Memory B cell (primary cell): ENCODE results near the gene PLD5.
"Not testable (repeated sequence)": the region's sequence is repeated elsewhere in the genome, so short reads cannot be mapped to it uniquely, and the experiment has no call there.

ENCODE experiments used
- ATAC-seq: fragments of 150-1000 bp; cut with Tn5 transposase; 2 replicates; pipeline ENCODE4 v1.10.0; 2021; ENCODE audit warnings: low read depth, mild to moderate bottlenecking, moderate library complexity
- DNase-seq, 2 donors: peaks; one replicate each; pipeline ENCODE4 v3.0.0; 2022; ENCODE audit warnings: low spot score in 2 of 2
- H3K27ac Mint-ChIP-seq: one replicate; pipeline ENCODE4 v1.8.0; 2022; ENCODE audit warnings: mild to moderate bottlenecking, moderate library complexity, mixed read lengths
- H3K27me3 Mint-ChIP-seq: one replicate; pipeline ENCODE4 v1.8.0; 2022; ENCODE audit warnings: mixed read lengths
- H3K36me3 Mint-ChIP-seq: one replicate; pipeline ENCODE4 v1.8.0; 2022; ENCODE audit warnings: mild to moderate bottlenecking, mixed read lengths
- H3K4me1 Mint-ChIP-seq: one replicate; pipeline ENCODE4 v1.8.0; 2022; ENCODE audit warnings: mixed read lengths
- H3K4me3 Mint-ChIP-seq: one replicate; pipeline ENCODE4 v1.8.0; 2022; ENCODE audit warnings: mild to moderate bottlenecking, moderate library complexity, mixed read lengths
- H3K9me3 Mint-ChIP-seq: one replicate; pipeline ENCODE4 v1.8.0; 2022; ENCODE audit warnings: mixed read lengths

PLD5 gene

DNA sequence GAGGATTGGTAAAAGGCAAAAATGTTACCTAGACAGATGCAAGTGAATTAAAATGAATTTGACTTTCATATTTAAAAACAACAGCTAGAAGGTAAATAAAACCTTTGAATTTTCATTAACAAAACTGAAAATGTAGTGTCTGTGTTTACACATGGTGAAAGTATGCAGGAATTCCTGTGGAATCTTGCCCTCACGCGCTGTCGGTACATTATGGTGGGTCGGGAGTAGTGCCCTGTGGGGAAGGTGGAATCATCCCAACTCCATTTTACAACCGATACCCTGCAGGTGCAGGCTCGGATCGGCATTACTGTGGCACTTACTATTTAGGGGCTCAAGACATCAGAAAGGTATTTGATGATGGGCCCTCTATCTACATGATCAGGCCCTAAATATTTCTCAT is 328.4 kb downstream of the PLD5 start:
- DNase-seq (no peak), ATAC-seq (no peak)
- no peaks in the 10 kb centered on the region for H3K4me1 Mint-ChIP-seq
- H3K27ac Mint-ChIP-seq: no peak overlapping the region
- H3K27me3 Mint-ChIP-seq: no peaks in the 10 kb centered on the region
- no peak overlapping the region for H3K4me3 Mint-ChIP-seq
- no peaks in the 10 kb centered on the region for H3K36me3 Mint-ChIP-seq
- no peaks in the 10 kb centered on the region for H3K9me3 Mint-ChIP-seq

DNA sequence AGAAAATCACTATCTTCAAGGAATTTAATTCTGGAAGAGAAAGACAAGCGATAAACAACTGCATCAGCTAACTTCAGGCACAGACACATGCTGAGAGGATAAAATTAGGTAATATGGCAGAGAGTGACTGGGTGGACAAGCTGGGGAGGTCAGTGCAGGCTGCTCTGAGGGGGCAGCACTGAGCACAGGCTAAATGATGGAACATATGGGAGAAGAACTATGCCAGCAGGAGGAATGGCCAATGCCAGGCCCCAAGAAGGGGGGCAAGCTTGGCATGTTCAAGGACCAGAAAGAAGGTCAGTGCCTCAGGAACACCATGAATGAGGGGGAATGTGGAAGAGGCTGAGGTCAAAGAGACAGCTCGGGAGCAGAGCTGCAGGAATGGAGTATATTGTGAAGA is 334.9 kb downstream of the PLD5 start:
- H3K27ac Mint-ChIP-seq: no peak overlapping the region
- H3K36me3 Mint-ChIP-seq: no peaks in the 10 kb centered on the region
- H3K27me3 Mint-ChIP-seq: peaks cover 7% of the 10 kb centered on the region
- no peaks in the 10 kb centered on the region for H3K4me1 Mint-ChIP-seq
- DNase-seq (no peak), ATAC-seq (no peak)
- H3K4me3 Mint-ChIP-seq: no peak overlapping the region
- H3K9me3 Mint-ChIP-seq: no peaks in the 10 kb centered on the region

DNA sequence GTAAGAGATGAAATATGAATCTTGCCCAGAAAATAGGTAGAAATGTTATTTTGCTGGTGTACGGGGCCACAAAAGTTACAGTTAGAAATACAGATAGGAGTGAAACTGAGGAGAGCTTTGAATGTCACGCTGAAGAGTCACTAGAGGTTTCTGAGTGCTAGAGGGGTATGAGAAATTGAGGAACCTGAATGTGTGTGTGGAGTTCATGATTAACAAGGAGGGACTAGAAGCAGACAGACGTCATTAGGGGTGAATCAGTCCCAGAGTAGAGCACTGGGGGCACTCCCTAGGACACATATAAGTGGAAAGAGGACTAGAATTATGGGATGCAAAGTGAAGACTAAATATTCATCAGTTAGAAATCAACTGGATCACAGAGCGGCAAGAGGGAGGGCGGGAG is 336.7 kb downstream of the PLD5 start:
- no peak overlapping the region for H3K27ac Mint-ChIP-seq
- peaks cover 7% of the 10 kb centered on the region for H3K27me3 Mint-ChIP-seq
- no peaks in the 10 kb centered on the region for H3K36me3 Mint-ChIP-seq
- no peak for DNase-seq
- H3K4me3 Mint-ChIP-seq: no peak overlapping the region
- no peaks in the 10 kb centered on the region for H3K4me1 Mint-ChIP-seq
- H3K9me3 Mint-ChIP-seq: no peaks in the 10 kb centered on the region
- ATAC-seq: no peak

DNA sequence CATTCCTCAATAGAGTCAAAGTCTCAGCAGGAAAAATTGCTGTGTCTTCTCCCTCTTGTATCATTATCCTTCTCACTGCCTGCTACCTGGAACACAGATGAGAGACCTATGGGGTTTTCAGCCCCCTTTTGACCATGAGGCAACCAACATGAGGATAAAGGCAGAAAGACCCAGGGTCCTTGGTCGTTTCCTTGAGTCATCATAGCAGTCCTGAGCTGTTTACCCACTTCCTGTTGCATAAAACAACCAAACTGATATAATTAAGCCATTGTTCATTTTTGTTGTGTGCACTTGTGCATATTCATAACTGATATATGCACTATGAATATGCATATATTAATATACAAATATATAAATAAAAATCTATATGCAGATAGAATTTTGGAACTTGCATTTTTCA is 337.3 kb downstream of the PLD5 start:
- Mint-ChIP-seq H3K27me3 (peaks cover 7% of the 10 kb centered on the region), H3K4me3 (no peak overlapping the region), H3K4me1 (no peaks in the 10 kb centered on the region), H3K36me3 (no peaks in the 10 kb centered on the region), H3K9me3 (peaks cover 1% of the 10 kb centered on the region), H3K27ac (no peak overlapping the region)
- no peak for ATAC-seq
- no peak for DNase-seq

DNA sequence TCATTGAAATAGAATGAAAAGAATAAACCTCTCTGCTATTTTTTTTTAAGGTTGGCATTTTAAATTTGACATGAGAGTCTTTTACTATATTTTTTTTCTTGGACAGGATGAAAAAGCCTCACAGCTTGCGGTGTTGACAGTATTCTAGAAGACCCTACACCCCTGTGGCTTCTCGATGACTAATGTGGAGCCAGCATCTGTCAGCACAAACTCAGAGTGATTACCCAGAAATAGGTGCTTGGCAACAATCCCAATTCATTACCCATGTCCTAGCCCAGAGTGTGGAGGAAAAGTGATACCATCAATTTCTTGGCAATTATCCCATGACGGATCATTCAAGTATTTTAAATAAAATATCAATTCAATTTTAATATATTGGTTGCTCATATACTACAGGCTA is 338.8 kb downstream of the PLD5 start:
- H3K36me3 Mint-ChIP-seq: no peaks in the 10 kb centered on the region
- H3K4me3 Mint-ChIP-seq: no peak overlapping the region
- no peak for ATAC-seq

DNA sequence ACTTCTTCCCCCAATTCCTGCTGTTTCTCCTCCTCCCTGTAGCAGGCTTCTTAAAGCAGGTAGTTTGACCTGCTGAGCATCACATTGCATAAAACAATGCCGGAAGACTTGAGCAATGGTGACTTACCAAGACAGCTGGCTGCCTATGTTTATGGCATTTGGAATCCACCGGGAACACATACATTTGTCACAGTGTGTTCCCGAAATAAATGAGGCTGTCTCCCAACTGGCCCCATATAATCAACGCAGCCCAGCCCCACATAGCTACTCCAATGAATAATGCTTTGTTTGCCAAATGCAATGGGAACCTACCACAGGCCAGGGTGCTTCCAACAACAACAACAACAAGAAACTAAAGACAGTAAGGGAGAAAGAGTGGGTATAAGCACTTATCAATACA is 339.5 kb downstream of the PLD5 start:
- DNase-seq: no peak
- Mint-ChIP-seq H3K36me3 (no peaks in the 10 kb centered on the region), H3K4me1 (no peaks in the 10 kb centered on the region), H3K27me3 (peaks cover 7% of the 10 kb centered on the region), H3K27ac (no peak overlapping the region), H3K4me3 (no peak overlapping the region), H3K9me3 (peaks cover 1% of the 10 kb centered on the region)
- ATAC-seq: no peak

More for the DNA sequence above, 338.8 kb downstream of the PLD5 start:
- DNase-seq: no peak
- Mint-ChIP-seq H3K27me3 (peaks cover 7% of the 10 kb centered on the region), H3K9me3 (peaks cover 1% of the 10 kb centered on the region), H3K4me1 (no peaks in the 10 kb centered on the region), H3K27ac (no peak overlapping the region)

DNA sequence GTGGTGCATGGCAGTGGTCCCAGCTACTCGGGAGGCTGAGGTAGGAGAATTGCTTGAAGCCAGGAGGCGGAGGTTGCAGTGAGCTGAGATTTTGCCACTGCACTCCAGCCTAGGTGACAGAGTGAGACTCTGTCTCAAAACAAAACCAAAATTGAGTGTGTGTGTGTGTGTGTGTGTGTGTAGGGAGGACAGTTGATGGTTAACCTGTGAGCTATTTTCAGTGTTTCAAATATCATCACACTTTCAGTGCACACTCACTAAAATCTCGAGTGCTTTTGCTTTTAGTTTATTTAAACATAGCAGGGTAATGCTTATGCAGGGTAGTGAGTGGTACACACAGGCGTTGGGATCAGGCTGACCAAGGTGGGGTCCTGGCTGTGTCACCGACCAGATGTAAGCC is 344.7 kb downstream of the PLD5 start:
- not testable (repeated sequence) for H3K27ac Mint-ChIP-seq

DNA sequence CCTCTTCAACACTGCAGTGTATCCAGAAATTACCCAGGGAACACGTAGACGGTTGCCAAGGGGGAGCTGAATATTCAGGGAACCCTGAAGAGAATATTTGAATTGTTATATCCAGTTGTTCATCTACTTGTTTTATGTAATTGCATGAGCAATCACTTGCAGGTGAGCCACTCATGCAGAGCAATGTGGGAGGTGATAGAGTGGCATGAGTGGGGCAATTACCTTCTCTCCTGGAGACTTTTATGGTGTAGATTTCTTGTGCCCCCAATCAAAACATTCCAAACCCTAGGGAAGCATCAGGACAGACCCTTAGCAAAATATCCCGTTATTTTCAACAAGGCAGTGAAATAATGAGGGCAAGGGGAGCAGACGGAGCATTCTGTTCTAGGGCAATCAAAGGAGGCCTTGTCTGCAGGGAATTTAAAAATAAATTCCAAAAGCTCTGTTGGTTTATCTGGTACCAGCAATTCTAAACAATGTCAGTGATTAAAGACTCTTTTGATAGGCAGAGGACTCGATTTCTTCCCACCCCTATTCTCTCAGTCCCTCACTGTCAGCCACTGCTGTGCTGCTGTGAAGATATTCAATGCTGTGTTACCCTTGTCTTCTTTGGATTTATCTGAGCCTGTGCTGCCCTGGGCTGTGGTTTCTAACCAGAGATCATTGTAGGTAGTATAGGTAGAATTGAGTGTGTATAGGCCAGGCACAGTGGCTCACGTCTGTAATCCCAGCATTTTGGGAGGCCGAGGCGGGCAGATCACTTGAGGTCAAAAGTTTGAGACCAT is 345.4 kb downstream of the PLD5 start:
- Mint-ChIP-seq H3K9me3 (peaks cover 6% of the 10 kb centered on the region), H3K36me3 (no peaks in the 10 kb centered on the region), H3K27me3 (no peaks in the 10 kb centered on the region), H3K4me1 (no peaks in the 10 kb centered on the region), H3K27ac (no peak overlapping the region), H3K4me3 (no peak overlapping the region)
- ATAC-seq (no peak), DNase-seq (no peak)

More for the DNA sequence above, 344.7 kb downstream of the PLD5 start:
- not testable (repeated sequence) for H3K36me3 Mint-ChIP-seq, H3K4me1 Mint-ChIP-seq, H3K27me3 Mint-ChIP-seq, H3K9me3 Mint-ChIP-seq, H3K4me3 Mint-ChIP-seq, ATAC-seq, DNase-seq

DNA sequence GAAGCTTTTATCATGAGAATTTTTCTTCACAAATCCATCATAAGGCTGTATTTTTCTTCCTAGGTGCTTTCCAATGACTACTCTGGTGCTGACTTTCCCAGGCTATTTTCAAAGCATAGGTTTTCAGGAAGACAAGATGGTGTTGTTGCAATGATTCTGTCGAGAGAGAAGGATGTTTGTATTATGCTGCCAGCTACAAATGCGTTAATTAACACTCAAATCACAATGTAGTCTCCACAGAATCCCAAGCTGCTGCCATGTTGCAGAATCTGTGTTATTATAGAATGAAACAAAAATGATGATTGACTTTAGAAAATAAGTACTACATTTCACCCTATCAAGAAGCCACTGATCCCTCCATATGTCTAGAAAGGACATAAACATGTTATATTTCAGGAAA is 346.1 kb downstream of the PLD5 start:
- H3K9me3 Mint-ChIP-seq: peaks cover 7% of the 10 kb centered on the region
- no peak for ATAC-seq
- H3K4me1 Mint-ChIP-seq: no peaks in the 10 kb centered on the region
- DNase-seq: no peak
- no peaks in the 10 kb centered on the region for H3K27me3 Mint-ChIP-seq
- no peak overlapping the region for H3K4me3 Mint-ChIP-seq
- no peaks in the 10 kb centered on the region for H3K36me3 Mint-ChIP-seq
- H3K27ac Mint-ChIP-seq: no peak overlapping the region

DNA sequence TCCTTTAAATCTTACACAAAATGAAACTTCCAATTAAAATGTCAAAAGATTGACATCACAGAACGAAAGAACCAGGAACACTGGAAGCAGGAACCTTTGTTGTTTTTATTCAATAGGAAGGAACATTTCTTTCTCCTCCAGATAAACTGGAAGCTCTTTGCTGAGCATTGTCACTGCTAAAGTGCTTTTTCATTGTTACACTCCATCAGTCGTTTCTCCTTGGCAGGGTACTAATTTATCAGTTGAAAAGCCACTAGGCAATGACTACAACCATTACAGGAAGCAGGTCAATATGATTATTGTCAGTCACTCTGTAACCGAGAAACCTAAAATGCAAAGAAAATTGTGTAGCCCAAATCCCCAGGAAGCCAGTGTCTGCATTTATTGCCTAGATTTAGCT is 362.4 kb downstream of the PLD5 start:
- Mint-ChIP-seq H3K36me3 (no peaks in the 10 kb centered on the region), H3K4me3 (no peak overlapping the region)
- no peak for ATAC-seq

DNA sequence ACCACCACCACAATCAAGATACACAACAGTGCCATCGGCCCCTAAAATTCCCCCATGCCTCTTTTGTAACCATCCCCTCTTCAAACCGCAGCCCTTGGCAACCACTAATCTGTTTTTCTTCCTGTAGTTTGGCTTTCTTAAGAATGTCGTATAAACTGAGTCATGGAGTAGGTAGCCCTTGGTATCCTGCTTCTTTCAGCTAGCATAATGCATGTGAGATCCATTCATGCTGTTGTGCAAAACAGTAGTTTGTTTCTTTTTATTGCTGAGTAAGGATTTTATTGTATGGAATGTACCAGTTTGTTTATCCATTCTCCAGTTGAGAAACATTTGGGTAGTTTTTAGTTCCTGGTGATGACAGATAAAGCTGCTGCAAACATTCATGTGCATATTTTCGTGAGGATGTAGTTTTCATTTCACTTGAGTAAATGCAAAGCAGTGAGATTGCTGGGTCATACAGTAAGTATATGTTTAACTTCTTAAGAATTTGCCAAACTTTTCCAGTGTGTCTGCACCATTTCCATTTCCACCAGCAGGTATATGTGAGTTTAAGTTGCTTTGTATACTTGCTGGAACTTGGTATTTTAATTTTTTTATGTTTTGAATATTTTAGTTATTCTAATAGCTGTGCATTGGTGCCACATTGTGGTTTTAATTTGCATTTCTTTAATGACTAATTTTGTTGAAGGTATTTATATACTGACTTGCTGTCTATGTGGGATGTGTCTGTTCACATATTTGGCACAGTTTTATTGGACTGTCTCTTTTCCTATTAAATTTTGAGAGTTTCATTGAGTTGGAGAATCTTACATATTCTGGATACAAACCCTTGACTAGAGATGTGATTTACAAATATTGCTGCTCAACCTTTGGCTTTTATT is 377.2 kb downstream of the PLD5 start:
- Mint-ChIP-seq H3K9me3 (peaks cover 12% of the 10 kb centered on the region), H3K4me1 (no peaks in the 10 kb centered on the region), H3K36me3 (no peaks in the 10 kb centered on the region), H3K27ac (no peak overlapping the region), H3K27me3 (peaks cover 4% of the 10 kb centered on the region), H3K4me3 (no peak overlapping the region)
- ATAC-seq (no peak), DNase-seq (no peak)

More for the DNA sequence above, 362.4 kb downstream of the PLD5 start:
- Mint-ChIP-seq H3K27me3 (peaks cover 7% of the 10 kb centered on the region), H3K27ac (no peak overlapping the region), H3K4me1 (no peaks in the 10 kb centered on the region), H3K9me3 (peaks cover 3% of the 10 kb centered on the region)
- DNase-seq: no peak

DNA sequence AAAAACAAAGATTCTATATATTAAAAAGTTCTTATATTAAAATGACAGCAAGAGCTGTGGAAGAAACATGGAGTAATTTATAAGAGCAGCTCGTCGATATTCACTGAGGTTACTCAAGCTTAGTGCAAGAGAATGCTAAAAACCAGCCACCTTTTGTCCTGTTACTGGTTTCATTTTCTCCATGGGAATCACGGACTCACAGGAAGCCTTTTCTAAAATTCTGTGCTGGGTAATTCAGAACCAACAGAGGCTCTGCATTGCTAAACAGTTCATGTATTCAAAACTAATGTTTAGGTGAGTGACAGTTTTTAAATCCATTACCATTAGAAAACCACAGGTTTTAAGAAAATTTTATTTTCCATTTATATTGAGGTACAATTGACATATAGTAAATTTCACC is 377.8 kb downstream of the PLD5 start:
- Mint-ChIP-seq H3K27me3 (peaks cover 4% of the 10 kb centered on the region), H3K4me1 (no peaks in the 10 kb centered on the region), H3K36me3 (no peaks in the 10 kb centered on the region), H3K27ac (no peak overlapping the region), H3K9me3 (peaks cover 10% of the 10 kb centered on the region), H3K4me3 (no peak overlapping the region)
- no peak for DNase-seq
- no peak for ATAC-seq

DNA sequence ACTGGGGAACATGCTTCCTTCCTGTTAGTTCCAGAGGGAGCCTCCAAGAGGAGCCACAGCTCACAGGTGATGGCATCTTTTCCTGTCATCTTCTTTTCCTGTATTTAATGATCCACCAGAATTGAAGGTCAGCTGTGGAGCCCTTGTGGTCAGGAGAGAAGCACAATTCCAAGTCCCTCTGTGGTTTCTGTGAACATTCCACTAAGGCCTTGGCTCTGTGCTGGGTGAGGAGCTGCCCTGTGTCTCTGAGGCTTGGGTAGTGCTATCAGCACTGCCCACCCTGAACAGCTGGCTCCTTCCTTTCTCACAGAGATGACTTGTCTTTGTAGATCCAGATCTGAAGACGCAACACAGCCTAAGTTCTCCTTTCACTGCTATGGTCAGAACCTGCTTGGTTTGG is 383.7 kb downstream of the PLD5 start:
- no peaks in the 10 kb centered on the region for H3K36me3 Mint-ChIP-seq
- ATAC-seq (no peak), DNase-seq (no peak)
- H3K4me1 Mint-ChIP-seq: peaks cover 2% of the 10 kb centered on the region
- H3K27me3 Mint-ChIP-seq: peaks cover 9% of the 10 kb centered on the region
- no peak overlapping the region for H3K4me3 Mint-ChIP-seq
- no peak overlapping the region for H3K27ac Mint-ChIP-seq
- H3K9me3 Mint-ChIP-seq: peaks cover 1% of the 10 kb centered on the region

DNA sequence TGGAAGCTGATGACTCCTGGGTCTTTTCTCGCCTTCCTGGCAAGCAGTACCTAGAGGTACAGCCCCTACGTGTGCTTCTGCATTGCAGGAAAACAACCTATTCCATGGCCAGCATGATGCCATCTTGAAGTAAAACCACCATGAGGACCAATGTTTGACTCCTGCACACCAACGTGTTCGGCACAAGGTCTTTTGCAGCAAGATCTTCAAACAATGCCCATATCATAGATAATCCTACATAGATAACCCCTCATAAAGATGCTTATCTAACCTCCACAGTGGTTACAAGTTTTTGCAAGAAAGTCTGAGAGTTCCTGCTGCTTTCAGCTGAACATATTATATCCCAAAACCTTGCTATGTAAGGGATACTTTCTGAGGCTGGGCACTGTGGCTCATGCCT is 384.5 kb downstream of the PLD5 start:
- H3K4me3 Mint-ChIP-seq: no peak overlapping the region
- H3K36me3 Mint-ChIP-seq: no peaks in the 10 kb centered on the region
- no peak overlapping the region for H3K27ac Mint-ChIP-seq
- no peaks in the 10 kb centered on the region for H3K9me3 Mint-ChIP-seq
- DNase-seq (no peak), ATAC-seq (no peak)
- H3K4me1 Mint-ChIP-seq: peaks cover 2% of the 10 kb centered on the region
- H3K27me3 Mint-ChIP-seq: peaks cover 9% of the 10 kb centered on the region
